ENCODE data around the gene SCYL1.

- TF ChIP-seq EZH2 (IDR thresholded peaks at IDR 0.05): no peak
- no peak for TF ChIP-seq CTCF (IDR thresholded peaks at IDR 0.05)
- TF ChIP-seq EZH2phosphoT487 (IDR thresholded peaks at IDR 0.05): no peak
These were observed 48.7 kb downstream of the SCYL1 start for GRCh38 chr11:65573391-65574079.

All from neural progenitor cell (in vitro differentiated cells).